ENCODE measurements around the gene CTNNBIP1. TPM values are rescaled to one million over a fixed set of nuclear protein-coding genes. Genes with fewer than 3 reads are reported as not detected.

The CTNNBIP1 gene
- total RNA-seq, 1 experiment from 2014 or later = 58.9 TPM

GRCh38 chr1:9877962-9878361 lies 32.1 kb downstream of the CTNNBIP1 start:
- Histone ChIP-seq H3K27ac (peak overlapping the region; percentile 47; the same call in 1 of the 2 replicates), H3F3A (ENCODE audit: insufficient read depth, low read depth) (peaks cover 27% of the 10 kb centered on the region), H3K4me2 (peak overlapping the region; percentile 70), H3K4me1 (replicated peaks; ENCODE audit: insufficient read depth) (peaks cover 31% of the 10 kb centered on the region), H3K4me3 (peak overlapping the region; percentile 9; the same call in 1 of the 2 replicates), H2AFZ (no peak overlapping the region), H3K9me2 (ENCODE audit: insufficient read depth) (no peaks in the 10 kb centered on the region), H4K20me1 (ENCODE audit: insufficient read depth) (no peaks in the 10 kb centered on the region), H3K79me2 (ENCODE audit: low read depth) (no peaks in the 10 kb centered on the region), H3K27me3 (ENCODE audit: insufficient read depth, low read depth) (no peaks in the 10 kb centered on the region), H3K9me3 (ENCODE audit: insufficient read depth, low read depth) (no peaks in the 10 kb centered on the region), H3K36me3 (ENCODE audit: low read depth) (no peaks in the 10 kb centered on the region)
- POLR2A ChIA-PET (ENCODE audit: unreplicated experiment) = interaction anchor here (0.5 to 0.6 kb wide), 3 partner anchors 36 to 169 kb away, joined by 5 to 6 read pairs (median 5); no protein-coding TSS in a partner anchor
- intact Hi-C loops (cut with micrococcal nuclease; ENCODE audit: unreplicated experiment) = loop anchor here (1.0 kb wide), 5 partner anchors 15 to 550 kb away; partner anchors contain the start of genes CTNNBIP1, LZIC, NMNAT1 and UBE4B
- CTCF ChIA-PET = interaction anchor here (0.5 to 1.8 kb wide), 5 partner anchors 14 to 77 kb away, joined by 3 to 16 read pairs (median 7); partner anchors contain the start of genes LZIC and NMNAT1
- TF ChIP-seq EZH2 (IDR thresholded peaks at IDR 0.05; ENCODE audit: low read depth) = no peak
- no peak for TF ChIP-seq CTCF (conservative IDR thresholded peaks at IDR 0.05)
- DNase-seq = peak; percentile 87 to 89
- BruUV-seq (replicated peaks) = no TSS peak

GRCh38 chr1:9875636-9876000 lies 34.5 kb downstream of the CTNNBIP1 start:
- BruUV-seq (replicated peaks) = no TSS peak
- Histone ChIP-seq H3K36me3 (ENCODE audit: low read depth) (no peaks in the 10 kb centered on the region), H3K4me1 (replicated peaks; ENCODE audit: insufficient read depth) (peaks cover 14% of the 10 kb centered on the region), H3K27ac (no peak overlapping the region), H3K4me3 (no peak overlapping the region), H3K4me2 (no peak overlapping the region), H3K9me2 (ENCODE audit: insufficient read depth) (no peaks in the 10 kb centered on the region), H3K9me3 (ENCODE audit: insufficient read depth, low read depth) (no peaks in the 10 kb centered on the region), H3K27me3 (ENCODE audit: insufficient read depth, low read depth) (no peaks in the 10 kb centered on the region), H2AFZ (no peak overlapping the region), H3K79me2 (ENCODE audit: low read depth) (no peaks in the 10 kb centered on the region), H4K20me1 (ENCODE audit: insufficient read depth) (no peaks in the 10 kb centered on the region), H3F3A (ENCODE audit: insufficient read depth, low read depth) (peaks cover 16% of the 10 kb centered on the region)
- ChIA-PET CTCF (interaction anchor here (0.9 to 2.3 kb wide), 2 partner anchors 39 to 159 kb away, joined by 3 to 6 read pairs; no protein-coding TSS in a partner anchor), POLR2A (ENCODE audit: unreplicated experiment) (interaction anchor here (0.6 kb wide), 1 partner anchor 39 kb away, joined by 3 read pairs; no protein-coding TSS in a partner anchor)
- DNase-seq = no peak
- intact Hi-C loops (cut with micrococcal nuclease; ENCODE audit: unreplicated experiment) = loop anchor here (1.0 kb wide), 1 partner anchor 39 kb away; no protein-coding TSS in a partner anchor
- TF ChIP-seq CTCF (conservative IDR thresholded peaks at IDR 0.05) = no peak
- no peak for TF ChIP-seq EZH2 (IDR thresholded peaks at IDR 0.05; ENCODE audit: low read depth)

DNA sequence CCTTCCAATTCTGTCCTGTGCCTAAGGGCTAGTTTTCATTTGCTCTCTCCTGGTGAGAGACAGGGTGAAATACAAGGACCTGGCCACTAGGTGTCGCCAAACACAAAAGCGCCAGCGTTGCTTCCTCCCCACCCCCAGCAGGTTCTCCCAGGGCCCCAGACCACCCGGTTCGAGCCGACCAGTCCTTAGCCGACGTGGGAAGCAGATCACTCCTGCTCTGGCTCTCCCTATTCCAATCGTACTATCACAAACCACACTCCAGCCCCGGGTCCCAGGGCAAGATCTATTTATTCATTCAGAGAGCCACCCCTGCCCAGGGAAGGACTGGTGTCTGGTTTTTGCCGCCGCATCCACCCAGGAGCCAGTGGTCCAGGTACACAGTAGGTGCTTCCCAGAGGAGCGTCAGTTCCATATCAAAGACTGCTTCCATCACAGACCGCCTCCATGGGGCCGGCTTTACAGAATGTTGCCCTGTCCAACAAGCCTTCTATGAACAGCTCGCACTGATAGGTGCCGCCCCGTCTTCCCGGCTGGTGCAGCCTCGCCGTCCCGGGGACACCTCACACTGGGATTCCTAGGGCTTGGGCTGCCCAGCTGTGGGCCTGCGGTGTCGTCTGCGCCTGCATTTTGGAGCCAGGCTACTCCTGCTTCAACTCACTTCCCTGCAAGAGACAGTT lies 35.0 kb downstream of the CTNNBIP1 start:
- TF ChIP-seq CTCF (conservative IDR thresholded peaks at IDR 0.05) (peak; percentile 90), EZH2 (IDR thresholded peaks at IDR 0.05; ENCODE audit: low read depth) (no peak)
- Histone ChIP-seq H4K20me1 (ENCODE audit: insufficient read depth) (no peaks in the 10 kb centered on the region), H3K4me1 (replicated peaks; ENCODE audit: insufficient read depth) (peaks cover 14% of the 10 kb centered on the region), H3K27me3 (ENCODE audit: insufficient read depth, low read depth) (no peaks in the 10 kb centered on the region), H3K79me2 (ENCODE audit: low read depth) (no peaks in the 10 kb centered on the region), H2AFZ (no peak overlapping the region), H3K9me2 (ENCODE audit: insufficient read depth) (no peaks in the 10 kb centered on the region), H3F3A (ENCODE audit: insufficient read depth, low read depth) (peaks cover 16% of the 10 kb centered on the region), H3K4me3 (no peak overlapping the region), H3K36me3 (ENCODE audit: low read depth) (no peaks in the 10 kb centered on the region), H3K9me3 (ENCODE audit: insufficient read depth, low read depth) (no peaks in the 10 kb centered on the region), H3K4me2 (no peak overlapping the region), H3K27ac (no peak overlapping the region)
- BruUV-seq (replicated peaks) = no TSS peak
- ChIA-PET POLR2A (ENCODE audit: unreplicated experiment) (interaction anchor here (0.6 kb wide), 1 partner anchor 39 kb away, joined by 3 read pairs; no protein-coding TSS in a partner anchor), CTCF (interaction anchor here (0.6 to 2.3 kb wide), 3 partner anchors 12 to 159 kb away, joined by 3 to 6 read pairs (median 3); no protein-coding TSS in a partner anchor)
- DNase-seq = peak; percentile 43 to 65
- intact Hi-C loops (cut with micrococcal nuclease; ENCODE audit: unreplicated experiment) = loop anchor here (1.0 kb wide), 1 partner anchor 39 kb away; no protein-coding TSS in a partner anchor

Measured in PC-9 (cell line).